Activated naive CD8-positive, alpha-beta T cell treated with anti-CD3 and anti-CD28 coated beads, Interleukin-2, amount 50 U/mL, for 16 hours (primary cell): ENCODE data around the gene HIBADH.

Source experiments
- DNase-seq: peaks from one replicate; pipeline ENCODE4 v3.0.0-alpha.2; 2020; ENCODE audit warnings: low read depth, low spot score

Gene HIBADH

GRCh38 chr7:27635728-27636127, 27.0 kb downstream of the HIBADH start:
- no peak for DNase-seq

- DNase-seq = no peak
Measured at GRCh38 chr7:27634671-27635493, 27.8 kb downstream of the HIBADH start.

- no peak for DNase-seq
Measured at GRCh38 chr7:27633062-27633461, 29.6 kb downstream of the HIBADH start.

GRCh38 chr7:27631391-27631790, 31.3 kb downstream of the HIBADH start:
- DNase-seq = no peak

- DNase-seq = no peak
Measured at GRCh38 chr7:27627146-27627545, 35.5 kb downstream of the HIBADH start.

GRCh38 chr7:27619492-27619891, 43.2 kb downstream of the HIBADH start:
- DNase-seq = no peak

- DNase-seq = no peak
Measured at GRCh38 chr7:27617651-27618381, 44.9 kb downstream of the HIBADH start.

GRCh38 chr7:27616914-27617548, 45.7 kb downstream of the HIBADH start:
- DNase-seq = no peak

GRCh38 chr7:27616186-27616491, 46.5 kb downstream of the HIBADH start:
- DNase-seq = no peak

- DNase-seq = no peak
Measured at GRCh38 chr7:27615420-27616185, 47.1 kb downstream of the HIBADH start.

GRCh38 chr7:27614095-27614494, 48.6 kb downstream of the HIBADH start:
- DNase-seq = no peak

- no peak for DNase-seq
Measured at GRCh38 chr7:27611059-27611458, 51.6 kb downstream of the HIBADH start.

GRCh38 chr7:27608776-27609495, 53.7 kb downstream of the HIBADH start:
- no peak for DNase-seq

GRCh38 chr7:27607210-27607606, 55.5 kb downstream of the HIBADH start:
- no peak for DNase-seq

GRCh38 chr7:27606270-27607209, 56.1 kb downstream of the HIBADH start:
- no peak for DNase-seq

GRCh38 chr7:27605689-27606269, 56.9 kb downstream of the HIBADH start:
- no peak for DNase-seq

- DNase-seq = no peak
Measured at GRCh38 chr7:27605283-27605682, 57.4 kb downstream of the HIBADH start.

- DNase-seq = no peak
Measured at GRCh38 chr7:27603813-27604212, 58.9 kb downstream of the HIBADH start.

- DNase-seq = no peak
Measured at GRCh38 chr7:27602766-27603165, 59.9 kb downstream of the HIBADH start.

GRCh38 chr7:27601217-27601616, 61.5 kb downstream of the HIBADH start:
- DNase-seq = no peak
